Ovary (tissue), 9 donors: ENCODE results near the gene SERPINA5. TPM values are rescaled to one million over a fixed set of nuclear protein-coding genes. Genes with fewer than 3 reads are reported as not detected.

Experiments
- DNase-seq, 5 donors: peaks; one replicate each; pipeline ENCODE4 v3.0.0-alpha.2; 2019 to 2020
- H3K27ac ChIP-seq, 2 donors: fragments of 200-600 bp; one replicate each; pipeline versions ENCODE4 v1.5.1 to v1.8.0; 2019 to 2022
- H3K27me3 ChIP-seq: fragments of 200-600 bp; one replicate; pipeline ENCODE4 v1.8.0; 2022
- H3K36me3 ChIP-seq: fragments of 200-600 bp; sonication (generic); one replicate; pipeline ENCODE4 v1.5.1; 2019
- H3K4me1 ChIP-seq: one replicate; pipeline ENCODE4 v1.8.1; 2013; ENCODE audit warnings: mild to moderate bottlenecking, moderate library complexity; ENCODE audit not compliant: insufficient read depth
- H3K4me3 ChIP-seq: fragments of 200-600 bp; sonication (generic); one replicate; pipeline ENCODE4 v1.5.1; 2017
- H3K9me3 ChIP-seq, 2 donors: fragments of 200-600 bp in 1 of 2; sonication (generic) in 1 of 2; one replicate each; pipeline versions ENCODE4 v1.5.1 to v1.8.1; 2013 to 2019; ENCODE audit warnings: mild to moderate bottlenecking in 1 of 2, moderate library complexity in 1 of 2
- EP300 ChIP-seq: sonication (generic); formaldehyde crosslinking; IDR thresholded peaks from one replicate; pipeline ENCODE4 v1.6.1; 2017; ENCODE audit warnings: antibody characterized with exemption
- POLR2A ChIP-seq: fragments of 450-650 bp; IDR thresholded peaks from one replicate; pipeline ENCODE4 v1.6.1; 2017; ENCODE audit warnings: antibody characterized with exemption, mild to moderate bottlenecking, moderate library complexity
- WGBS, 3 donors: extraction: QIAGEN DNeasy Blood & Tissue Kit in 1 of 3; methylation state at CpG; one replicate each; pipeline versions ENCODE4 v1.1.5 to v1.1.7; 2013 to 2017; 5-methylcytosine and 5-hydroxymethylcytosine counted together
- intact Hi-C, 4 donors: fragments of 100-400 bp; cut with DNase I; formaldehyde crosslinking; loops; one replicate each; pipeline versions ENCODE4 v1.11.0 to v1.15.1; 2022 to 2023
- polyA plus RNA-seq, 2 donors: library from polyadenylated mRNA; stranded (reverse); fragments of 200-250 nt in 1 of 2; fragments of 350-450 nt in 1 of 2; fragmentation: Illumina TruSeq in 1 of 2; extraction: RNeasy Lipid Tissue Mini Kit (QIAGEN cat#74804) in 1 of 2; gene quantifications; one replicate each; pipeline ENCODE4 v1.2.3, GENCODE V29; 2013 to 2014
- total RNA-seq, 7 donors: library from RNA; depleted of rRNA in 2 of 7; stranded (reverse); fragments of >200 nt in 2 of 7; fragmentation: NEBNext Ultra II Directional in 3 of 7; extraction: Animal tissue kit (Norgen Biotek cat#: 25700) in 3 of 7; gene quantifications; one replicate each; pipeline versions ENCODE4 v1.1.0 to v1.2.4, GENCODE V29; 2016 to 2023
- TF ChIP-seq, protein P1 (sequence below), 3 donors: fragments of 450-650 bp in 2 of 3; fragments of 200-600 bp in 1 of 3; IDR thresholded peaks; one replicate each; pipeline versions ENCODE4 v1.5.1 to v1.8.0; 2016 to 2022; ENCODE audit warnings: antibody characterized with exemption in 3 of 3, mild to moderate bottlenecking in 1 of 3
- donor health status: DM: no; HTN: no; CAD: no; lungs with moderate emphysema.
- donor health status: DM: no; HTN: no; CAD: no.
- donor health status: Bipolar disorder and iron deficiency.
- donor health status: DM: yes; HTN: yes; CAD: no.
- donor health status: DM: no; HTN: no; CAD: no.
- donor health status: DM: yes; HTN: yes; CAD: no.

The SERPINA5 gene
- total and polyA plus RNA-seq, 9 donors, result 8.3 to 66.2 (median 23.8) TPM

DNA sequence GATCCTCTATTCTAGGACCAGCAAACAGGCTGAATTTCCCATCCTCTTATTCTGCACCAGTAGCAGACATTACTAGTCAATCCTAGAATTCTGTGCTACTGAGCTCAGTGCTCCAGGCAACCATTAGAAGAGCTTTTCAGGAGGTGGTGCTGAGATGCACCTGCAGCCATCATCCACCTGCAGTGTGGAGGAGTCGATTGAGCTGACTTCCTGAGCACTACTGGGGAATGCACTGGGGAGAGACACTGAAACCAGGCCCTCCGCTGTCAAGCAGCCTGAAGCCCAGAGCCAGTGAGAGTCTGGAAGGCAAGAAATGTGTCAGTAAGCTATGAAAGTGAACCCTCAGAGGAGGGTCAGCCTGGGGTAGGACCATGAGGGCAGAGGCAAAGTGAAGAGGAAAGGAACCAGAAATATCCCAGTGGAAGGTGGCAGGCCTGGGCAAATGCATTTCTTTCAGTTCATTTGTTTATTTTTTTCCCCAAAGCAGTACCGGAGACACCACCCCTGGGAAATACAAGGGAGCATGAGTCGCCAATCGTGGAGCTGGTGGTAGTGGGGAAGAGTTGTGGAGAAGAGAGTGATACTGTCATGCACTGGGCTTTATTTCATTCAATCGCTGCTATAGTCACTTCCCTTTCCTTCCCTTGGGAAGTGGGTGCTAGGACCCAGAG lies 43.0 kb upstream of the SERPINA5 start:
- intact Hi-C loops, result no loop called here
- H3K27me3 ChIP-seq, result no peaks in the 10 kb centered on the region

DNA sequence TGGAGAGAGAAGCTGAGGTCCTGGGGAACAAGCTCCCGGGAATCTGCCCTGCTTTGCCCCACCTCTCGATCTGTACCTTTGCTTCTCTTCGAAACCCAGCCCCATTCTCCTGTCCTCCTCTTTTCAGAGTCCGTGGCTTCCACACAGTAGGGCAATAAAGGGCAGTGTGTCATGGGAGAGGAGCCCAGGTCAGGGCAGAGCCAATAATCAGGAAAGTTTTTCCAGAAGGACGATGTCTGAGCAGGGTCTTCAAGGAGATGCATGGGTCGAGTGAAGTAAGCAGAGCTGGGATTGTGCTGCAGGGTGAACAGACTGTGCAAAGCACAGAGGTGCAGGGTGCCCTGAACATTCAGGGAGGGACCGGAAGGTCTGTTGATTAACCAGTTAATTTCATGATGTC lies 42.0 kb upstream of the SERPINA5 start:
- no peaks in the 10 kb centered on the region for H3K27me3 ChIP-seq

More for the DNA sequence above, 43.0 kb upstream of the SERPINA5 start:
- H3K36me3 ChIP-seq, result no peaks in the 10 kb centered on the region
- no peak overlapping the region for H3K27ac ChIP-seq
- H3K4me3 ChIP-seq, result no peak overlapping the region
- peaks cover 3% of the 10 kb centered on the region for H3K4me1 ChIP-seq
- DNase-seq, result no peak
- 79 to 93% (median 83%) methylated on average over 6 of the region's 6 CpGs for WGBS, 3 donors
- TF ChIP-seq EP300, result no peak
- no peak for TF ChIP-seq POLR2A
- TF ChIP-seq, protein P1, sequence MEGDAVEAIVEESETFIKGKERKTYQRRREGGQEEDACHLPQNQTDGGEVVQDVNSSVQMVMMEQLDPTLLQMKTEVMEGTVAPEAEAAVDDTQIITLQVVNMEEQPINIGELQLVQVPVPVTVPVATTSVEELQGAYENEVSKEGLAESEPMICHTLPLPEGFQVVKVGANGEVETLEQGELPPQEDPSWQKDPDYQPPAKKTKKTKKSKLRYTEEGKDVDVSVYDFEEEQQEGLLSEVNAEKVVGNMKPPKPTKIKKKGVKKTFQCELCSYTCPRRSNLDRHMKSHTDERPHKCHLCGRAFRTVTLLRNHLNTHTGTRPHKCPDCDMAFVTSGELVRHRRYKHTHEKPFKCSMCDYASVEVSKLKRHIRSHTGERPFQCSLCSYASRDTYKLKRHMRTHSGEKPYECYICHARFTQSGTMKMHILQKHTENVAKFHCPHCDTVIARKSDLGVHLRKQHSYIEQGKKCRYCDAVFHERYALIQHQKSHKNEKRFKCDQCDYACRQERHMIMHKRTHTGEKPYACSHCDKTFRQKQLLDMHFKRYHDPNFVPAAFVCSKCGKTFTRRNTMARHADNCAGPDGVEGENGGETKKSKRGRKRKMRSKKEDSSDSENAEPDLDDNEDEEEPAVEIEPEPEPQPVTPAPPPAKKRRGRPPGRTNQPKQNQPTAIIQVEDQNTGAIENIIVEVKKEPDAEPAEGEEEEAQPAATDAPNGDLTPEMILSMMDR (IDR thresholded peaks at IDR 0.05), result no peak
- no peaks in the 10 kb centered on the region for H3K9me3 ChIP-seq

DNA sequence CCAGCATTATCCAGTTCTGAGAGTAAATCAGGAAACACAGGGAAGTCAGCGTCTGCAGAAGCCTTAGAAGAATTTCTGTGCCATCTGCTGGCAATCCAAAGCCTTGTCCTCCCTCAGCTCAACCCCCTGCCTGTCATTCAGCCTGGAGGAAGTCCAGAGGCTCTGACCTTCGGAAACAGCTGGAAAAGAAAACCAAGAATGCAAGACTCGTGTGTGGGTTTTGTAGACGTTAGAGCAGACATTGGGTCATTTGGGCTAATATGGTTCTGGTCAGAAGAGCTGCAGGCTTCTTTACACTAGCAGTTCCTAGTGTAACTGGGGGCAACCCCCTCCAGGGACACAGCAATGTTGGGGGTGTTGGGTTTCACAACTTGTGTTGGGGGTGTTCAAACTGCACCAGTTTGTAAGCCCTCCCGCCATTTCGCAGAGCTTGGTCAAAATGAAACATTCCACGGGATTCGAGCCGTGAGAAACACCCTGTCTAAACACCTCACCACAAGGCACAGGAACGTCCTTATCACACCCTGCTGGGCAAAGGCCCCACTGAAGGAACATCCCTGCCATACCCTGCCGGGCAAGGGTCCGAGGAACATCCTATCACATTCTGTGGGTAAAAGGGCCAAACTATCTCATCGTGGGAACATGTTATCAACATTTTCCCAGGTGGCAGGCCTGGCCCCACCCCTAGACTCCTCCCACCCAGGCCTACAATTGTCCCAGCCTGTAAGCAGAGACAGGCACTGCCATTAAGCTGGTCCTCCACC lies 41.0 kb upstream of the SERPINA5 start:
- TF ChIP-seq POLR2A (no peak), EP300 (no peak)
- TF ChIP-seq, protein P1 (IDR thresholded peaks at IDR 0.05), result no peak
- peaks cover 7% of the 10 kb centered on the region for H3K4me1 ChIP-seq
- no peaks in the 10 kb centered on the region for H3K9me3 ChIP-seq
- H3K36me3 ChIP-seq, result no peaks in the 10 kb centered on the region
- H3K4me3 ChIP-seq, result no peak overlapping the region
- DNase-seq, result no peak
- WGBS, 3 donors, result 32 to 43% (median 39%) methylated on average over 13 of the region's 13 CpGs
- no peak overlapping the region for H3K27ac ChIP-seq
- no peaks in the 10 kb centered on the region for H3K27me3 ChIP-seq
- intact Hi-C loops, result loop anchor here in 1 of 4 donors (10.0 kb wide), 1 partner anchor 145 kb away; no protein-coding TSS in a partner anchor

More for the DNA sequence above, 42.0 kb upstream of the SERPINA5 start:
- Histone ChIP-seq H3K27ac (no peak overlapping the region), H3K36me3 (no peaks in the 10 kb centered on the region), H3K4me1 (peaks cover 7% of the 10 kb centered on the region), H3K9me3 (no peaks in the 10 kb centered on the region), H3K4me3 (no peak overlapping the region)
- intact Hi-C loops, result no loop called here
- no peak for DNase-seq
- 74 to 80% (median 75%) methylated on average over 7 of the region's 7 CpGs for WGBS, 3 donors
- TF ChIP-seq EP300 (no peak), POLR2A (no peak)
- TF ChIP-seq, protein P1 (IDR thresholded peaks at IDR 0.05), result no peak

DNA sequence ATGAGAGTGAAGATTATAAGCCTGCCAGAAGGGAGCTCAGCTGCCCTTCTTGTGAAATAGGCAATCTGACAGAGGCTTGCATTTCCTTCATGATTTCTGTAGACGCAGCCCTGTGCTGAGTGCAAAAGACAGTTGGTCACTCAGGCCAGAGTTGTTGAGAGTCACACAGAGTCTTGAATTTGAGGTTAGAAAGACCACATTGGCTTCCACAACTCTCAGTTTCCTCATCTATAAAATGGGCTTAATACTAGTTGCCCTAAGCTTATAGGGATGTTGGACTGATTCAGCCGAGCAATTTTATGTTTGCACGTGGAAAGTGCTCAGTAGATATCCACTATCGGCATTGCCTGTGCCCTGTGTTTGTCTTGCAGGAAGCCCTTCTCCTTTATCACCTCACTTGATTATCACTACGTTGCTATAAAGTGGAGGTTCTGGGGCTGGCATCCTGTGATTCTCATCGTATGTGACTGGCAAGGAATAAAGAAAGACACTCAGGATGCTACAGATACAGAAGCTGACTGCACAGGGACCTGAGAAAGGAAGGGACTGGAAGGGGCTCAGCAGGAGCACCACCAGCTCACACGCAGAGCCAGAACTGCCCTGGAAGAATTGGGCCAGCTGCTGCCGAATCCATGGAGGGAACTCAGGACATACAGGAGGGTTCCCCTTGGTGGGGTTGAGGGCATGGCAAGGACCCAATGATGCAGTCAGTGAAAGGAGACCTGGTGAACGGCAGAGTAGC lies 39.8 kb upstream of the SERPINA5 start:
- TF ChIP-seq EP300 (no peak), POLR2A (no peak)
- TF ChIP-seq, protein P1 (IDR thresholded peaks at IDR 0.05), result no peak
- DNase-seq, result no peak
- Histone ChIP-seq H3K27me3 (no peaks in the 10 kb centered on the region), H3K36me3 (no peaks in the 10 kb centered on the region), H3K4me1 (peaks cover 7% of the 10 kb centered on the region), H3K4me3 (no peak overlapping the region), H3K9me3 (no peaks in the 10 kb centered on the region), H3K27ac (no peak overlapping the region)
- intact Hi-C loops, result loop anchor here in 1 of 4 donors (10.0 kb wide), 1 partner anchor 143 kb away; no protein-coding TSS in a partner anchor
- 88 to 90% (median 89%) methylated on average over 9 of the region's 9 CpGs for WGBS, 3 donors
